Panc1 (cell line): ENCODE measurements around the gene DDX11.
"Not testable (repeated sequence)": the region's sequence is repeated elsewhere in the genome, so short reads cannot be mapped to it uniquely, and the experiment has no call there.

Source experiments
- POLR2AphosphoS5 ChIP-seq: IDR thresholded peaks from 2 replicates; pipeline ENCODE4 v1.6.1; 2012; ENCODE audit warnings: mild to moderate bottlenecking, low read depth, low read length, moderate library complexity
- SIN3A ChIP-seq: IDR thresholded peaks from 2 replicates; pipeline ENCODE4 v1.6.1; 2012; ENCODE audit warnings: low read depth, mild to moderate bottlenecking, low read length, moderate library complexity, borderline replicate concordance; ENCODE audit not compliant: insufficient read depth
- TCF7L2 ChIP-seq: IDR thresholded peaks from 2 replicates; pipeline ENCODE4 v1.6.1; 2011; ENCODE audit warnings: mild to moderate bottlenecking, low read depth, low read length, inconsistent platforms
- TF ChIP-seq, protein P1 (sequence below): fragments of 450-650 bp; IDR thresholded peaks from 2 replicates; pipeline ENCODE4 v1.5.1; 2017; ENCODE audit warnings: mild to moderate bottlenecking
- TF ChIP-seq, protein P2 (sequence below), 2 experiments: IDR thresholded peaks; 2 replicates each; pipeline ENCODE4 v1.6.1; 2011 to 2012; ENCODE audit warnings: low read depth in 2 of 2, control low read depth in 1 of 2, low read length in 1 of 2, mild to moderate bottlenecking in 1 of 2, moderate library complexity in 1 of 2; ENCODE audit not compliant: insufficient read depth in 1 of 2

DNA sequence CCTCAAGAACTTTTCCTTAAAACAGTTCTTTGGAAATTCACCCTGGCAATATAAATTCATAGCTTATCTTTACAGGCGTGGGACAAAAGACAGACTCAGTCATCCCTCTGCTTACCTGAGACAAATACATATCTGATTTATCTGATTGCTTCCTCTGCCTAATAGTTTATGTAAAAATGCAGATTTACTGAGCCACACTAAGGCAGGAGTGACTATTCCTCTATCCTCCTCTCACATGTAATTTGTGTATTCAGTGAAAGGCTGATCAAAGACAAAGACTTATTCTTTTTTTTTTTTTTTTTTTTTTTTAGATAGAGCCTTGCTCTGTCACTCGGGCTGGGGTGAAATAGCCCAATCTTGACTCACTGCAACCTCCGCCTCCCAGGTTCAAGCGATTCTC, 77.1 kb downstream of the DDX11 start:
- TF ChIP-seq, protein P1, sequence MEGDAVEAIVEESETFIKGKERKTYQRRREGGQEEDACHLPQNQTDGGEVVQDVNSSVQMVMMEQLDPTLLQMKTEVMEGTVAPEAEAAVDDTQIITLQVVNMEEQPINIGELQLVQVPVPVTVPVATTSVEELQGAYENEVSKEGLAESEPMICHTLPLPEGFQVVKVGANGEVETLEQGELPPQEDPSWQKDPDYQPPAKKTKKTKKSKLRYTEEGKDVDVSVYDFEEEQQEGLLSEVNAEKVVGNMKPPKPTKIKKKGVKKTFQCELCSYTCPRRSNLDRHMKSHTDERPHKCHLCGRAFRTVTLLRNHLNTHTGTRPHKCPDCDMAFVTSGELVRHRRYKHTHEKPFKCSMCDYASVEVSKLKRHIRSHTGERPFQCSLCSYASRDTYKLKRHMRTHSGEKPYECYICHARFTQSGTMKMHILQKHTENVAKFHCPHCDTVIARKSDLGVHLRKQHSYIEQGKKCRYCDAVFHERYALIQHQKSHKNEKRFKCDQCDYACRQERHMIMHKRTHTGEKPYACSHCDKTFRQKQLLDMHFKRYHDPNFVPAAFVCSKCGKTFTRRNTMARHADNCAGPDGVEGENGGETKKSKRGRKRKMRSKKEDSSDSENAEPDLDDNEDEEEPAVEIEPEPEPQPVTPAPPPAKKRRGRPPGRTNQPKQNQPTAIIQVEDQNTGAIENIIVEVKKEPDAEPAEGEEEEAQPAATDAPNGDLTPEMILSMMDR, result not testable (repeated sequence)
- not testable (repeated sequence) for TF ChIP-seq POLR2AphosphoS5, SIN3A, TCF7L2
- TF ChIP-seq, protein P2, sequence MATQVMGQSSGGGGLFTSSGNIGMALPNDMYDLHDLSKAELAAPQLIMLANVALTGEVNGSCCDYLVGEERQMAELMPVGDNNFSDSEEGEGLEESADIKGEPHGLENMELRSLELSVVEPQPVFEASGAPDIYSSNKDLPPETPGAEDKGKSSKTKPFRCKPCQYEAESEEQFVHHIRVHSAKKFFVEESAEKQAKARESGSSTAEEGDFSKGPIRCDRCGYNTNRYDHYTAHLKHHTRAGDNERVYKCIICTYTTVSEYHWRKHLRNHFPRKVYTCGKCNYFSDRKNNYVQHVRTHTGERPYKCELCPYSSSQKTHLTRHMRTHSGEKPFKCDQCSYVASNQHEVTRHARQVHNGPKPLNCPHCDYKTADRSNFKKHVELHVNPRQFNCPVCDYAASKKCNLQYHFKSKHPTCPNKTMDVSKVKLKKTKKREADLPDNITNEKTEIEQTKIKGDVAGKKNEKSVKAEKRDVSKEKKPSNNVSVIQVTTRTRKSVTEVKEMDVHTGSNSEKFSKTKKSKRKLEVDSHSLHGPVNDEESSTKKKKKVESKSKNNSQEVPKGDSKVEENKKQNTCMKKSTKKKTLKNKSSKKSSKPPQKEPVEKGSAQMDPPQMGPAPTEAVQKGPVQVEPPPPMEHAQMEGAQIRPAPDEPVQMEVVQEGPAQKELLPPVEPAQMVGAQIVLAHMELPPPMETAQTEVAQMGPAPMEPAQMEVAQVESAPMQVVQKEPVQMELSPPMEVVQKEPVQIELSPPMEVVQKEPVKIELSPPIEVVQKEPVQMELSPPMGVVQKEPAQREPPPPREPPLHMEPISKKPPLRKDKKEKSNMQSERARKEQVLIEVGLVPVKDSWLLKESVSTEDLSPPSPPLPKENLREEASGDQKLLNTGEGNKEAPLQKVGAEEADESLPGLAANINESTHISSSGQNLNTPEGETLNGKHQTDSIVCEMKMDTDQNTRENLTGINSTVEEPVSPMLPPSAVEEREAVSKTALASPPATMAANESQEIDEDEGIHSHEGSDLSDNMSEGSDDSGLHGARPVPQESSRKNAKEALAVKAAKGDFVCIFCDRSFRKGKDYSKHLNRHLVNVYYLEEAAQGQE (IDR thresholded peaks at IDR 0.05; ENCODE audit: insufficient read depth in 1 of 2, low read depth in 2 of 2, low read length in 1 of 2), result not testable (repeated sequence)
